NCI-H82 treated with DMSO at 0.1 percent for 48 hours (cell line): Measurements from ENCODE around the gene COA7.
A peak's percentile ranks its signal among the peaks of the same experiment; 100 is the strongest.
"Not testable (repeated sequence)": the region's sequence is repeated elsewhere in the genome, so short reads cannot be mapped to it uniquely, and the experiment has no call there.

Experiments
- DNase-seq: peaks from one replicate; lab custom pipeline; 2025; ENCODE audit not compliant: unreplicated experiment; lab: John Stamatoyannopoulos, UW

The COA7 gene

GRCh38 chr1:52706136-52706670 lies 8.1 kb upstream of the COA7 start:
- no peak for DNase-seq

DNA sequence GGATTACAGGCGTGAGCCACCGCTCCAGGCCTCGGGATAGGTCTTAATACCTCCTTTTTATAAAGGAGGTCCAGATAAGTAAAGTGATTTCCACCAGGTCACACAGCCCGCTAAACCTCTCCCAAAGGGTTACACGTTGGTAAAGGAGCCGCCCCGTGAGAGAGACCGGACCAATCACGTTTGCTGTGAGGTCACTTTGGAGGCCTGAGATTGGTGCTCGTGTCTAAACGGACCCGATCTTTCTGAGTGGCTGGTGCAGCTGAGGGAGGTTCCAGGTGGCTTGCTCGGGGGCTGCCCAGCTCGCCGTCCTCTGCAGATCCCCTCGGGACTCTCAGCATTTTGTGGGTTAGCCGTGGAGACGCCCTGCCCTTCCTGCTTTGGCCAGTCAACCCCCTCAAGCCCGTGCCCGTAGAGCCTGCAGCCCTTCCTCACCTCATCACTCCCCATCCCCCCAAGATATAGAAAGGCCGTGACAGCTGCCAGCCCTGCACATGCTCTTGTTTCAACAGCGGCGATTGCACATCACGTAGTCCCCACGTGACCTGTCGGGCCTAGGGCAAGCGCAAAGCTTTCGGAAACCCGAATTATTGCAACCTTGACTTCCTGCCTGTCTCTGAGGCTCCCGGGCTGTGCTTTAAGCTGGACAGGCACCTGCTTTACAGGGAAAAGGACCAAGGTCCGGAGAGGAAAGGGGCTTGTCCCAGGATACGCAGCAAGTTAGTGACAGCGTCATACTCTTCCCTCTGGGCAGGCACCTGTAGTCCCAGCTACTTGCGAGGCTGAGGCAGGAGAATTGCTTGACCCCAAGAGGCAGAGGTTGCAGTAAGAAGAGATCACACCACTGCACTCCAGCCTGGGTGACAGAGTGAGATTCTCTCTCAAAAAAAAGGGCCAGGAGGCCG lies 5.0 kb upstream of the COA7 start:
- DNase-seq: peak; percentile 97

GRCh38 chr1:52695627-52696026 lies 2.5 kb downstream of the COA7 start:
- no peak for DNase-seq

GRCh38 chr1:52693843-52694242 lies 4.3 kb downstream of the COA7 start:
- DNase-seq: no peak

- not testable (repeated sequence) for DNase-seq
Observed at GRCh38 chr1:52693351-52693750, 4.8 kb downstream of the COA7 start.

- DNase-seq: no peak
Observed at GRCh38 chr1:52692697-52693096, 5.5 kb downstream of the COA7 start.

DNA sequence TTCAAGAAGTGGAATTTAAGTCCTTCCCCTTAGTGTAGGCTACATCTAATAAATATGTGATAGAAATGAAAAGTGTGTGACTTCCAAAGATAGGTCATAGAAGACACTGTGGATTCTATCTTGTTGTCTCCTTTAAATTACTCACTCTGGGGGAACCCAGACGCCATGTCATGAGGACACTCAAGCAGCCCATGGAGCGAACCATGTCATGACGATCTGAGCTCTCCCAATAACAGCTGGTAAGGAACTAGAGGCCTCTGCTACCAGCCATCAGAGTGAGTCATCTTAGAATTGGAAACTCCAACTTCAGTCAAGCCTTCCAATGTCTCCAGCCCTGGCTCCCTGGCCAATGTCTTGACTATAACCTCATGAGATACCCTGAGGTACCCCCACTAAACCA lies 6.3 kb downstream of the COA7 start:
- no peak for DNase-seq

DNA sequence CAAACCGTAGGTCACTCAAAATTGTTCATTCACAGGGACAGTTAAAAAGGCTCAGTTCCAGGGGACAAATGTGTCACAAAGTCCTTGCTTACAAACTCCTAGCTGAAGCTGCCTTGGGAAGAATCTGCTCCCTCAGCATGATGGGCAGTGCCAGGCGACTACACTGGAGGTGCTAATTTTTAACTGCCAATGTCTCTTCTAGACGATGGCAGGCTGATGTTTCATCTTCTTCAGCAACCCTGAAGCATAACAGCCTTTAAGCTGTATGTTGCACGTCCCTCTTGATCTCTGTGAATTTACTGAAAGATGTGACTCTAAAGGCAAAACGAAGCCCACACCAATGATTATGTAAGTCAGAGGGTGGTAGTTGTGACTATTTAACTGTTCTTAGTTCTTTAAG lies 11.3 kb downstream of the COA7 start:
- DNase-seq: no peak

DNA sequence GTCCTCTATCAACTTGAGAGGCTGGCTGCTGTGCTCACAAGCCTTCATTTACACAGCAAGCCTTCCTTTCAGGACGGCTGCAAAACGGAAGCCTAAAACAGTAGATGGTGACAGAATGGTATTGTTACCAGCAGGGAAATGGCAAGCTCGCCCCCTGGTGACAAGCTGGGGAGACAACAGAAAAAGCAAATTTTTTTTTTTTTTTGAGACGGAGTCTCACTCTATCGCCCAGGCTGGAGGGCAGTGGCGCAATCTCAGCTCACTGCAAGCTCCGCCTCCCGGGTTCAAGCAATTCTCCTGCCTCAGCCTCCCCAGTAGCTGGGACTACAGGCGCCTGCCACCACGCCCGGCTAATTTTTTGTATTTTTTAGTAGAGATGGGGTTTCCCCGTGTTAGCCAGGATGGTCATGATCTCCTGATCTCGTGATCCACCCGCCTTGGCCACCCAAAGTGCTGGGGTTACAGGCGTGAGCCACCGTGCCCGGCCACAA lies 11.8 kb downstream of the COA7 start:
- peak; percentile 29 for DNase-seq

GRCh38 chr1:52684545-52684944 lies 13.6 kb downstream of the COA7 start:
- DNase-seq: no peak

DNA sequence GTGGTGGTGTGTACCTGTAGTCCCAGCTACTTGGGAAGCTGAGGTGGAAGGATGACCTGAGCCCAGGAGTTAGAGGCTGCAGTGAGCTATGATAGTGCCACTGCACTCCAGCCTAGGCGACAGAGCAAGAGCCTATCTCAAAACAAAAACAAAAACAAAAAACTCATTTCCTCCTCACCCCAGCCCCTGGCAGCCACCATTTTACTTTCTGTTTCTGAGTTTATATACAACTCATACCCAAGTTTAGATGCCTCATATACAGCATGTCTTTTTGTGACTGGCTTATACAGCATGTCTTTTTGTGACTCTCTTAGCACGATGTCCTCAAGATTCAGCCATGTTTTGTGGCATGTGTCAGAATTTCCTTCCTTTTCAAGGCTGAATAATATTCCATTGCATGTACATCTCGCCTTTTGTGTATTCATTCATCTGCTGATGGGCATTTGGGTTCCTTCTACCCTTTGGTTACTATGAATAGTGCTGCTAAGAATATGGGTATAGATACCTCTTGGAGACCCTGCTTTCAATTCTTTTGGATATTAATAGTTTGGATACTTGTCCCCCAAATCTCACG lies 14.7 kb downstream of the COA7 start:
- DNase-seq: no peak

GRCh38 chr1:52681136-52681535 lies 17.0 kb downstream of the COA7 start:
- no peak for DNase-seq

- DNase-seq: no peak
Observed at GRCh38 chr1:52680353-52680752, 17.8 kb downstream of the COA7 start.

GRCh38 chr1:52679498-52679897 lies 18.6 kb downstream of the COA7 start:
- DNase-seq: no peak

- no peak for DNase-seq
Observed at GRCh38 chr1:52679048-52679447, 19.1 kb downstream of the COA7 start.

- no peak for DNase-seq
Observed at GRCh38 chr1:52677076-52677806, 20.9 kb downstream of the COA7 start.

GRCh38 chr1:52676249-52676903 lies 21.8 kb downstream of the COA7 start:
- no peak for DNase-seq

DNA sequence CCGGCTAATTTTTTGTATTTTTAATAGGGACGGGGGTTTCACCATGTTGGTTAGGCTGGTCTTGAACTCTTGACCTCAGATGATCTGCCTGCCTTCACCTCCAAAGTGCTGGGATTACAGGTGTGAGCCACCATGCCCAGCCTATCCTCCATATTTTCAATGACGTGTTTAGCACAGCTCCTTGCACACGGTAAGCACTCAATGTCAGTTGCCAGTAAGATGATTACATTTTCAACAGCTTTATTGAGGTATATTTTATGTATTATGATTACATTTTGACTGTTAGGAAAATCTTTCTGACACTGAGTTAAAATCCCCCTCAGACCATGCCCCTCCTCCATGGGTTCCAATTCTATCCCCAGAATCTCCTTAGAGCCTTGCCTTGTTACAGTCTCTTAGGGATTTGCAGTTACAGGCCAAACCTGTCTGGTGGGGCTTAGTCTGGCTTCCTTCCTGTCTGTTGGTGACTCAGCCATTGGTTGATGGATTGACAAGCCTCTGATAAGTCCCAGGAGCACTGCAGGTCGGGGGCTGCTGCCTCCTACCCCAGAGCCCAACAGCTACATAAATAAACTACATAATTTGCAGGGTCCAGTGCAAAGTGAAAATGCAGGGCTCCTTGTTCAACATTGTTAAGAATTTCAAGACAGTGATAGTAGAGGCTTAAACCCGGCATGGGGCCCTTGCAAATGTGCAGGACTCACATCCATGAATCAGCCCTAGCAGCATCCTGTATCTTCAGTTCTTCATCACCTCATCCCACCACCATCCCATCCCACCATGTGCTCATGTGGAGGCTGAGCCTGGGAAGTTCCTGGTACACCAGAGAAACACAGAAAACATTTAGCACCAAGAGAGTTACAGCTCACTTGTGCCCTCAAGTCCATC lies 23.4 kb downstream of the COA7 start:
- DNase-seq: peak; percentile 69

DNA sequence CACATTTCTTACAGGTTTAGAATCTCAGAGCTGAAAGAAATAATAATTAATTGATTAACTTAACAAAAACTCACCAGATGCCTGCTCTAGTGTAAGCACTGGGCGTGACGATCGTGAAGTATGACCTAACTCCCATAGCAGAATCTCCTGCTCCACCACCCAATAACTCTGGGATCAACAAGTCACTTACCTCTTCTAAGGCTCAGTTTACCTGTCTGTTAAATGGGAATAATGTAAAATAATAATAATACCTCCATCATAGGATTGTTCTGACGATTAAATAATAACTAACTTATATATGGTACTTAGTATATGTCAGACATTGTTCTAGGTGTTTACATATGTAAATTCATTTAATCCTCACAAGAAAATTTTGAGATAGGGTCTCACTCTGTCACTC lies 24.6 kb downstream of the COA7 start:
- no peak for DNase-seq

- DNase-seq: no peak
Observed at GRCh38 chr1:52672946-52673345, 25.2 kb downstream of the COA7 start.
